HEK293T (cell line): ENCODE results near the gene LRBA.
"Not testable (repeated sequence)": the region's sequence is repeated elsewhere in the genome, so short reads cannot be mapped to it uniquely, and the experiment has no call there.

ENCODE experiments used
- CTCF ChIA-PET: fragments of 350-600 bp; formaldehyde crosslinking; extraction: SDS; loops from one replicate; lab custom pipeline; 2021; ENCODE audit warnings: antibody characterized with exemption, inconsistent platforms; lab: Yijun Ruan, JAX
- POLR2A ChIA-PET: fragments of 350-600 bp; formaldehyde crosslinking; extraction: SDS; loops from one replicate; lab custom pipeline; 2020; ENCODE audit warnings: antibody characterized with exemption, inconsistent platforms; lab: Yijun Ruan, JAX
- DNase-seq: peaks from one replicate; pipeline ENCODE4 v3.0.0; 2012; ENCODE audit warnings: mixed read lengths; ENCODE audit errors: extremely low spot score
- ARNT ChIP-seq: fragments of 450-650 bp; IDR thresholded peaks from 2 replicates; pipeline ENCODE4 v1.6.1; 2017; ENCODE audit warnings: mild to moderate bottlenecking
- BHLHE40 ChIP-seq: fragments of 450-650 bp; IDR thresholded peaks from 2 replicates; pipeline ENCODE4 v1.6.1; 2016; ENCODE audit warnings: mild to moderate bottlenecking, moderate library complexity, borderline replicate concordance
- CTBP1 ChIP-seq: fragments of 450-650 bp; IDR thresholded peaks from 2 replicates; pipeline ENCODE4 v1.6.1; 2016; ENCODE audit warnings: borderline replicate concordance
- ELF4 ChIP-seq: fragments of 450-650 bp; IDR thresholded peaks from 2 replicates; pipeline ENCODE4 v1.6.1; 2017; ENCODE audit warnings: antibody characterized with exemption
- FOXA1 ChIP-seq: fragments of 450-650 bp; IDR thresholded peaks from 2 replicates; pipeline ENCODE4 v1.6.1; 2016; ENCODE audit warnings: mild to moderate bottlenecking
- FOXK2 ChIP-seq: fragments of 450-650 bp; IDR thresholded peaks from 2 replicates; pipeline ENCODE4 v1.6.1; 2016; ENCODE audit warnings: mild to moderate bottlenecking
- FOXM1 ChIP-seq: fragments of 450-650 bp; IDR thresholded peaks from 2 replicates; pipeline ENCODE4 v1.6.1; 2017; ENCODE audit warnings: mild to moderate bottlenecking, borderline replicate concordance
- HDGF ChIP-seq: fragments of 450-650 bp; IDR thresholded peaks from 2 replicates; pipeline ENCODE4 v1.6.1; 2017; ENCODE audit warnings: antibody characterized with exemption, borderline replicate concordance
- L3MBTL2 ChIP-seq: fragments of 450-650 bp; conservative IDR thresholded peaks from 2 replicates; pipeline ENCODE4 v1.6.1; 2016; ENCODE audit warnings: mild to moderate bottlenecking
- LEF1 ChIP-seq: fragments of 450-650 bp; IDR thresholded peaks from 2 replicates; pipeline ENCODE4 v1.6.1; 2017; ENCODE audit warnings: mild to moderate bottlenecking, borderline replicate concordance
- NFRKB ChIP-seq: fragments of 450-650 bp; IDR thresholded peaks from 2 replicates; pipeline ENCODE4 v1.6.1; 2016; ENCODE audit warnings: mild to moderate bottlenecking, moderate library complexity
- SP1 ChIP-seq: fragments of 450-650 bp; IDR thresholded peaks from 2 replicates; pipeline ENCODE4 v1.6.1; 2017
- SUZ12 ChIP-seq: fragments of 450-650 bp; IDR thresholded peaks from 2 replicates; pipeline ENCODE4 v1.6.1; 2016; ENCODE audit warnings: mild to moderate bottlenecking
- TARDBP ChIP-seq: fragments of 450-650 bp; IDR thresholded peaks from 2 replicates; pipeline ENCODE4 v1.6.1; 2016
- ZNF384 ChIP-seq: fragments of 450-650 bp; IDR thresholded peaks from 2 replicates; pipeline ENCODE4 v1.6.1; 2016
- TF ChIP-seq, protein P1 (sequence below): fragments of 450-650 bp; IDR thresholded peaks from 2 replicates; pipeline ENCODE4 v1.6.1; 2016

LRBA gene

DNA sequence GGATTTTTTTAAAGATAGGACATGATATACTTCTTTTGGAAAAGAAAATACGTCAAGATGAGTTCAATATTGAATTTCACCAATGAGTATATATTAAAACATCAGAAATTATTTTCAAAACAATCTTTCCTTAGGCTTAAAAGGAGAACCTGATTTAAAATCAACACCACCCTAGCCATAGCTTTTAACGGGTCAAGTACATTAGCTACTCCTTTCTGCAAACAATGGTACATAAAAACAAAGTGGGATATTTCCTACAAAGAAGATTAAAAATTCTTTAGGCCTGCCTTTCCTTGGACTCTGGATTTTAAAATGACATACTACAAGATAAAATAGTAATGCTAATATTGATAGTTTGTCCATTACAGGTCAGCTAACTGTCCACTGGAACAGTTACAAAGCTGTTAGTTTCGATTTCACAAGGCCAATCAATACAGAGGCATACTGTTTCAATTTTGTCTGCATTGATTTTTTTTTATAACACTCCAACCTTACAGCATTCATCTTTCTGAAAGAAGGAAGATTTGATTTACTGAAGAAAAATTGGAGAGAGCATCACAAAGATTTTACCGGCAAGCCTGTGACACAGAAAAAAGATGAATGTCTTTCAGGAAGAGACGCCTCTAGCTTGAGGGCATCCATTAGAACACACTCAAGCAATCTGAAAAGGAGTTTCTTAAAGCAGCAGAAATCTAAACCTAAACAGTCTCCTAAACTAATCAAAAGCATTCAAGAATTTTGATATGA is 335.9 kb downstream of the LRBA start:
- ChIA-PET POLR2A (no interaction called here), CTCF (interaction anchor here (0.7 to 1.5 kb wide), 3 partner anchors 75 to 188 kb away, joined by 3 to 5 read pairs (median 4); no protein-coding TSS in a partner anchor)
- TF ChIP-seq SP1 (no peak), LEF1 (no peak), NFRKB (no peak), TARDBP (no peak), L3MBTL2 (no peak), SUZ12 (no peak), BHLHE40 (no peak), FOXK2 (no peak), FOXM1 (no peak), HDGF (no peak), ZNF384 (no peak), ELF4 (no peak), FOXA1 (no peak), CTBP1 (no peak), ARNT (no peak)
- TF ChIP-seq, protein P1, sequence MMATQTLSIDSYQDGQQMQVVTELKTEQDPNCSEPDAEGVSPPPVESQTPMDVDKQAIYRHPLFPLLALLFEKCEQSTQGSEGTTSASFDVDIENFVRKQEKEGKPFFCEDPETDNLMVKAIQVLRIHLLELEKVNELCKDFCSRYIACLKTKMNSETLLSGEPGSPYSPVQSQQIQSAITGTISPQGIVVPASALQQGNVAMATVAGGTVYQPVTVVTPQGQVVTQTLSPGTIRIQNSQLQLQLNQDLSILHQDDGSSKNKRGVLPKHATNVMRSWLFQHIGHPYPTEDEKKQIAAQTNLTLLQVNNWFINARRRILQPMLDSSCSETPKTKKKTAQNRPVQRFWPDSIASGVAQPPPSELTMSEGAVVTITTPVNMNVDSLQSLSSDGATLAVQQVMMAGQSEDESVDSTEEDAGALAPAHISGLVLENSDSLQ, result no peak
- no peak for DNase-seq

- CTCF ChIA-PET, result no interaction called here
- POLR2A ChIA-PET, result no interaction called here
- no peak for TF ChIP-seq ZNF384
- no peak for TF ChIP-seq TARDBP
- TF ChIP-seq BHLHE40, result no peak
- no peak for TF ChIP-seq HDGF
- no peak for TF ChIP-seq ELF4
- no peak for TF ChIP-seq LEF1
- no peak for DNase-seq
Observed at GRCh38 chr4:150673793-150674192, 341.3 kb downstream of the LRBA start.

DNA sequence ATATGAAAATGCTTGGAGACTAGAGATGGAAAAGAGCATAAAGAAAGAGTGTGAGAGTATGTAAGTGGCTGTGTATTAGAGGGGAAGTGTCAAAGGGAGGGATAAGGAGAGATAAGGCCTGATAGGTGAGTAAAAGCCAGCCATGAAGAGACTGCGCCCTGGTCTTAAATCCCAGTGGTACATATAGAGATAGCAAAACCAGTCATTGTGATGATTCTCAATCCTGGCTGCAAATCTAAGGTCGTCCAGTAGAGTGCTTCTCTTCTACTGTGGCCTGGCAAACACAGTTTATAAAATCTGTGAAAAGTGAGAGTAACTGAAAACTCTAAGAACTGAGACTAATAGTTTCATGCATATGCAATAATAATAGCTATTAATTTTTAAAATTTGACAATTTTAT is 346.3 kb downstream of the LRBA start:
- POLR2A ChIA-PET, result no interaction called here
- peak; percentile 8 for DNase-seq
- no peak for TF ChIP-seq FOXK2
- TF ChIP-seq ZNF384, result no peak
- TF ChIP-seq FOXA1, result no peak
- no peak for TF ChIP-seq FOXM1
- no peak for TF ChIP-seq SP1
- no peak for TF ChIP-seq LEF1
- TF ChIP-seq HDGF, result no peak
- no peak for TF ChIP-seq NFRKB
- TF ChIP-seq TARDBP, result no peak
- no peak for TF ChIP-seq SUZ12
- no peak for TF ChIP-seq CTBP1
- TF ChIP-seq ELF4, result no peak
- no peak for TF ChIP-seq L3MBTL2
- CTCF ChIA-PET, result no interaction called here

DNA sequence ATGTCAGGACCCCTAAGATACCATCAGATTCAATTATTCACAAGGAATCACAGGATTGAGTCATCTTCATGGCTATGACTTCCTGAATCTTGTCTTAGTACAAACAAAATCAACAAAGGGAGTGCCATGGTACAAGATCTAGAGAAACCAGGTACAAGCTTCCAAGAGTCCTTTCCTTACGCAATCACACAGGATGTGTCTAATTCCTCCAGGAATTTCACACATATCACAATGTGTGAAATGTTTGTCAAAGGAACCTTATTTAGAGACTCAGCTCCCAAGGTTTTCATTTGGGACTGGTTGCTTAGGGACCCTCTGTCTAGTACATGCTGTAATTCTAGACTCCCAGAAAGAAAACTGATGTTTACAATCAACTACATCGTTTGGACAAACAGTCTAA is 350.1 kb downstream of the LRBA start:
- TF ChIP-seq HDGF (no peak), ARNT (no peak), FOXA1 (no peak), FOXK2 (no peak), LEF1 (no peak), L3MBTL2 (no peak), BHLHE40 (no peak), CTBP1 (no peak), ZNF384 (no peak), NFRKB (no peak), SUZ12 (no peak)
- TF ChIP-seq, protein P1, result no peak
- no peak for DNase-seq
- CTCF ChIA-PET, result no interaction called here
- POLR2A ChIA-PET, result no interaction called here

DNA sequence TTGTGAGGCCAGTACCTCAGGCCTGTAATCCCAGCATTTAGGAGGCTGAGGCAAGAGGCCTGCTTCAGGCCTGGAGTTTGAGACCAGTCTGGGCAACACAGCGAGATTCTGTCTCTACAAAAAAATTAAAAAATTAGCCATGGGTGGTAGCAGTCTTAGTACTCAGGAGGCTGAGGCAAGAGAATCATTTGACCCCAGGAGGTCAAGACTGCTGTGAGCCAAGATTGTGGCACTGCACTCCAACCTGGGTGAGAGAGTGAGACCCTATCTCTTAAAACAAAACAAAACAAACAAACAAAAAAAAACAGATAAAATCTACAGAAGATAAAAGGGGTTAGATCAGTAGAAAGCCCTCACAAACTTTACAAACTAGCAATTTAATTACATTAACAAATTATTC is 352.4 kb downstream of the LRBA start:
- ChIA-PET POLR2A (no interaction called here), CTCF (no interaction called here)
- TF ChIP-seq FOXA1 (no peak), ZNF384 (no peak), HDGF (no peak), ELF4 (no peak), ARNT (no peak)
- TF ChIP-seq, protein P1, result no peak
- DNase-seq, result no peak

DNA sequence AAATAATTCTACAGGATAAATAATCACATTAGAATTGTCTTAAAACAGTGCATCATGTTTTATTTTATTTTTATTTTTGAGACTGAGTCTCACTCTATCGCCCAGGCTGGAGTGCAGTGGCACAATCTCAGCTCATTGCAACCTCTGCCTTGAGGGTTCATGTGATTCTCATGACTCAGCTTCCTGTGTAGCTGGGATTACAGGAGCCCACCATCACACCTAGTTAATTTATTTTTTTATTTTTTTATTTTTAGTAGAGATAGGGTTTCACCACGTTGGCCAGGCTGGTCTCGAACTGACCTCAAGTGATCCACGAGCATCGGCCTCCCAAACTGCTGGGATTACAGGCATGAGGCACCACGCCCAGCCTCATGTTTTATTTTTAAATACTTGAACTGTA is 353.5 kb downstream of the LRBA start:
- POLR2A ChIA-PET, DNase-seq: not testable (repeated sequence)
- CTCF ChIA-PET, result interaction anchor here (0.6 kb wide), 1 partner anchor 54 kb away, joined by 3 read pairs; no protein-coding TSS in a partner anchor

- CTCF ChIA-PET, POLR2A ChIA-PET: not testable (repeated sequence)
Observed at GRCh38 chr4:150658258-150658657, 356.8 kb downstream of the LRBA start.

More at GRCh38 chr4:150658258-150658657, 356.8 kb downstream of the LRBA start:
- not testable (repeated sequence) for DNase-seq
